ENCODE results near the gene SLC44A5.

SLC44A5 gene

DNA sequence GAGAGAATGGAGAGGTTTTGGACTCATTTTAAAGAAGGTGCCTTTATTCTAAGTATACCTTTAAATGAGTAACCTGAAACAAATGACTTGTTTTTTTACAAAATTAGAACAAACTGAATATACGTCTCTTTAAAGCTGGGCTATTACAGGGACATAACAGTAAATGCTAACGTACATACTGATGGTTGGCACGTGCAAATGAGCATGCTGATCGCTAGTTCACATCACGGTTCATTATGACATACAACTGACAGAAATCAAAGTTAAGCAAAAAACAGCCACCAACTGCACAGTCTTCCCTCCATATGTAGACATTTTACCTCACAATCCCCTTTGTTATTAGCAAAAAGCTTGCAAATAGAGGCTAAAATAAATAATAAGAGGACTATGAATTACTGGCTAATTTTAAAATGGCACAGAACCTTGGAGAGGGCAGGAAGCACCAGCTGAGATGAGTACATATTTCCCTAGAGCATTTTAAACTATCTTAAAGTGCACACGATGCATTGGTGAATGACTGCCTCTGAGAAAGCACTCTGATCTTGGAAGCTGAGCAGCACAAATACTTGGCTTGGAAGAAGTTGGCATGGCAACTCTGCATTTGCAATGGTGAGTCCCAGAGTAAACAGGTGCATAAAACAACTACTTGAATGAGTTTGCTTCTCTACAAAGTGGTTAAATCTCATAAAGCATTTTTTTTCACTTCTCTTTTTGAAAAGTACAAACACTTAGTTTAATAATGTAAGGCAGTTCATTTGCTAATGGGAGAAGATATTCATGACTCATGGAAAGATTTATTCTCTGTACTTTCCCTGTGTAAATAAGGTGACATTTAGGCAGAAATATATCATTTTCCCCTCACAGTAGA, 272.1 kb downstream of the SLC44A5 start:
- Histone ChIP-seq H3K36me3 (ENCODE audit: insufficient read depth, low read length) (no peaks in the 10 kb centered on the region), H3F3A (ENCODE audit: low read depth) (no peaks in the 10 kb centered on the region), H3K79me2 (ENCODE audit: insufficient read depth, low read length) (no peaks in the 10 kb centered on the region), H3K4me1 (ENCODE audit: insufficient read depth, low read length, poor library complexity, severe bottlenecking) (no peaks in the 10 kb centered on the region), H3K4me3 (ENCODE audit: low read length, poor library complexity, severe bottlenecking) (no peak overlapping the region), H2AFZ (ENCODE audit: low read length) (no peak overlapping the region), H3K9ac (ENCODE audit: low read depth, low read length, poor library complexity, severe bottlenecking) (no peak overlapping the region), H3K27me3 (ENCODE audit: insufficient read depth, low read length, poor library complexity, severe bottlenecking) (no peaks in the 10 kb centered on the region), H3K4me2 (ENCODE audit: low read depth, low read length, poor library complexity, severe bottlenecking) (no peak overlapping the region), H4K20me1 (ENCODE audit: insufficient read depth, low read length, poor library complexity, severe bottlenecking) (no peaks in the 10 kb centered on the region), H3K9me3 (ENCODE audit: insufficient read depth, low read depth, low read length) (no peaks in the 10 kb centered on the region), H3K9me2 (replicated peaks; ENCODE audit: low read depth, low read length) (no peaks in the 10 kb centered on the region; the same call in 1 of the 2 replicates)
- no peak for TF ChIP-seq EZH2phosphoT487 (IDR thresholded peaks at IDR 0.05; ENCODE audit: borderline replicate concordance)
- TF ChIP-seq, protein P1, sequence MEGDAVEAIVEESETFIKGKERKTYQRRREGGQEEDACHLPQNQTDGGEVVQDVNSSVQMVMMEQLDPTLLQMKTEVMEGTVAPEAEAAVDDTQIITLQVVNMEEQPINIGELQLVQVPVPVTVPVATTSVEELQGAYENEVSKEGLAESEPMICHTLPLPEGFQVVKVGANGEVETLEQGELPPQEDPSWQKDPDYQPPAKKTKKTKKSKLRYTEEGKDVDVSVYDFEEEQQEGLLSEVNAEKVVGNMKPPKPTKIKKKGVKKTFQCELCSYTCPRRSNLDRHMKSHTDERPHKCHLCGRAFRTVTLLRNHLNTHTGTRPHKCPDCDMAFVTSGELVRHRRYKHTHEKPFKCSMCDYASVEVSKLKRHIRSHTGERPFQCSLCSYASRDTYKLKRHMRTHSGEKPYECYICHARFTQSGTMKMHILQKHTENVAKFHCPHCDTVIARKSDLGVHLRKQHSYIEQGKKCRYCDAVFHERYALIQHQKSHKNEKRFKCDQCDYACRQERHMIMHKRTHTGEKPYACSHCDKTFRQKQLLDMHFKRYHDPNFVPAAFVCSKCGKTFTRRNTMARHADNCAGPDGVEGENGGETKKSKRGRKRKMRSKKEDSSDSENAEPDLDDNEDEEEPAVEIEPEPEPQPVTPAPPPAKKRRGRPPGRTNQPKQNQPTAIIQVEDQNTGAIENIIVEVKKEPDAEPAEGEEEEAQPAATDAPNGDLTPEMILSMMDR (conservative IDR thresholded peaks at IDR 0.05; ENCODE audit: low read length): no peak

DNA sequence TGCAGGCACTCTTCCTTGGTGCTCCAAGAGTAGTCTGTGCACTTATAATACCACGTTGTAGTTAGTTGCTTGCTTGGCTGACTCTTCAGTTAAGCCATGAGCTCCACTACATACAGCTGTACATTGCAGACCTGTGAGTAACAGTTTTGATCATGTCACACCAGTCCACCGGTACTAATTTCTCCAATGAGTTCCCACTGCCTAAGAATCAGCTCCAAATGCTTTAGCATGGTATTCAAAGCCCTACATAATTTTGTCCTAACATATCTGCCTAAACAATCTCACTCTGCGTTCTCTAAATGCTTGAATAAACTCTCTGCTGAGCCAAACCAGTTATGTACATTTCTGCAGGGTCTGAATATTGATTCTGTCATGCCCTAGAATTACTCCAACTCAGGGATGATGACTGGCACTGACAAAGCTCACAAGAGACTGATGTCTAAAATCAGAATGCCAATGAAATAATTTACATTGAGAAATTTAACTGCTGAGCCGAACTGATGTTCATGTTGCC, 276.0 kb downstream of the SLC44A5 start:
- Histone ChIP-seq H4K20me1 (ENCODE audit: insufficient read depth, low read length, poor library complexity, severe bottlenecking) (no peaks in the 10 kb centered on the region), H3K4me1 (ENCODE audit: insufficient read depth, low read length, poor library complexity, severe bottlenecking) (no peaks in the 10 kb centered on the region), H3K27me3 (ENCODE audit: insufficient read depth, low read length, poor library complexity, severe bottlenecking) (no peaks in the 10 kb centered on the region), H2AFZ (ENCODE audit: low read length) (no peak overlapping the region), H3K9me2 (replicated peaks; ENCODE audit: low read depth, low read length) (no peaks in the 10 kb centered on the region; the same call in 1 of the 2 replicates), H3K9me3 (ENCODE audit: insufficient read depth, low read depth, low read length) (no peaks in the 10 kb centered on the region), H3K9ac (ENCODE audit: low read depth, low read length, poor library complexity, severe bottlenecking) (no peak overlapping the region), H3K36me3 (ENCODE audit: insufficient read depth, low read length) (no peaks in the 10 kb centered on the region), H3K4me3 (ENCODE audit: low read length, poor library complexity, severe bottlenecking) (no peak overlapping the region), H3K4me2 (ENCODE audit: low read depth, low read length, poor library complexity, severe bottlenecking) (no peak overlapping the region), H3F3A (ENCODE audit: low read depth) (no peaks in the 10 kb centered on the region), H3K79me2 (ENCODE audit: insufficient read depth, low read length) (no peaks in the 10 kb centered on the region)
- no peak for TF ChIP-seq EZH2phosphoT487 (IDR thresholded peaks at IDR 0.05; ENCODE audit: borderline replicate concordance)
- TF ChIP-seq, protein P1 (conservative IDR thresholded peaks at IDR 0.05; ENCODE audit: low read length): no peak

GRCh38 chr1:75330624-75331023, 280.3 kb downstream of the SLC44A5 start:
- H3K36me3 ChIP-seq (ENCODE audit: insufficient read depth, low read length): no peaks in the 10 kb centered on the region
- no peak overlapping the region for H3K4me3 ChIP-seq (ENCODE audit: low read length, poor library complexity, severe bottlenecking)
- H3K4me2 ChIP-seq (ENCODE audit: low read depth, low read length, poor library complexity, severe bottlenecking): no peak overlapping the region
- H3K9me3 ChIP-seq (ENCODE audit: insufficient read depth, low read depth, low read length): no peaks in the 10 kb centered on the region
- H3K27me3 ChIP-seq (ENCODE audit: insufficient read depth, low read length, poor library complexity, severe bottlenecking): no peaks in the 10 kb centered on the region
- no peaks in the 10 kb centered on the region for H3K4me1 ChIP-seq (ENCODE audit: insufficient read depth, low read length, poor library complexity, severe bottlenecking)
- H3K9me2 ChIP-seq (replicated peaks; ENCODE audit: low read depth, low read length): no peaks in the 10 kb centered on the region
- TF ChIP-seq EZH2phosphoT487 (IDR thresholded peaks at IDR 0.05; ENCODE audit: borderline replicate concordance): no peak
- TF ChIP-seq, protein P1 (conservative IDR thresholded peaks at IDR 0.05; ENCODE audit: low read length): no peak
- H4K20me1 ChIP-seq (ENCODE audit: insufficient read depth, low read length, poor library complexity, severe bottlenecking): no peaks in the 10 kb centered on the region
- no peaks in the 10 kb centered on the region for H3K79me2 ChIP-seq (ENCODE audit: insufficient read depth, low read length)
- no peaks in the 10 kb centered on the region for H3F3A ChIP-seq (ENCODE audit: low read depth)
- no peak overlapping the region for H3K9ac ChIP-seq (ENCODE audit: low read depth, low read length, poor library complexity, severe bottlenecking)
- H2AFZ ChIP-seq (ENCODE audit: low read length): no peak overlapping the region
